NCI-H2196 (cell line): ENCODE data around the gene KIF12.

Experiments used
- DNase-seq: peaks from one replicate; lab custom pipeline; 2025; ENCODE audit not compliant: unreplicated experiment; lab: John Stamatoyannopoulos, UW

KIF12 gene

GRCh38 chr9:114107286-114108001 lies 8.4 kb upstream of the KIF12 start:
- no peak for DNase-seq

- no peak for DNase-seq
Observed at GRCh38 chr9:114105236-114105635, 6.1 kb upstream of the KIF12 start.

- DNase-seq, result no peak
Observed at GRCh38 chr9:114102484-114102883, 3.4 kb upstream of the KIF12 start.

GRCh38 chr9:114100536-114100935 lies 1.4 kb upstream of the KIF12 start:
- DNase-seq, result no peak

GRCh38 chr9:114099669-114100270 lies 678 bp upstream of the KIF12 start:
- DNase-seq, result no peak

- no peak for DNase-seq
Observed at GRCh38 chr9:114098021-114098935, 814 bp downstream of the KIF12 start.

GRCh38 chr9:114097613-114098020 lies 1.5 kb downstream of the KIF12 start:
- no peak for DNase-seq

GRCh38 chr9:114096866-114097612 lies 2.1 kb downstream of the KIF12 start:
- DNase-seq, result no peak

- DNase-seq, result no peak
Observed at GRCh38 chr9:114096041-114096511, 3.0 kb downstream of the KIF12 start.

GRCh38 chr9:114094971-114095370 lies 4.1 kb downstream of the KIF12 start:
- no peak for DNase-seq

- DNase-seq, result no peak
Observed at GRCh38 chr9:114093761-114094505, 5.2 kb downstream of the KIF12 start.

GRCh38 chr9:114093031-114093471 lies 6.0 kb downstream of the KIF12 start:
- no peak for DNase-seq

GRCh38 chr9:114092336-114092735 lies 6.8 kb downstream of the KIF12 start:
- no peak for DNase-seq

- no peak for DNase-seq
Observed at GRCh38 chr9:114091711-114092110, 7.4 kb downstream of the KIF12 start.

- DNase-seq, result no peak
Observed at GRCh38 chr9:114090798-114091197, 8.3 kb downstream of the KIF12 start.

GRCh38 chr9:114089206-114089840 lies 9.8 kb downstream of the KIF12 start:
- no peak for DNase-seq

GRCh38 chr9:114088571-114089170 lies 10.4 kb downstream of the KIF12 start:
- no peak for DNase-seq

GRCh38 chr9:114087721-114088120 lies 11.4 kb downstream of the KIF12 start:
- DNase-seq, result no peak

GRCh38 chr9:114086607-114087006 lies 12.5 kb downstream of the KIF12 start:
- DNase-seq, result no peak
